Gastroesophageal sphincter (tissue), 3 donors: Measurements from ENCODE around the gene KRT23.

Source experiments
- CTCF ChIP-seq, 4 experiments: fragments of 200-600 bp in 2 of 4; fragments of 450-650 bp in 2 of 4; sonication (generic) in 1 of 4; IDR thresholded peaks; one replicate each; pipeline ENCODE4 v1.5.1; 2017 to 2019; ENCODE audit warnings: antibody characterized with exemption in 4 of 4, mild to moderate bottlenecking in 2 of 4, moderate library complexity in 2 of 4
- EP300 ChIP-seq: sonication (generic); formaldehyde crosslinking; IDR thresholded peaks from one replicate; pipeline ENCODE4 v1.6.1; 2017; ENCODE audit warnings: antibody characterized with exemption, mild to moderate bottlenecking
- POLR2A ChIP-seq, 2 donors: fragments of 450-650 bp; IDR thresholded peaks; one replicate each; pipeline ENCODE4 v1.6.1; 2017; ENCODE audit warnings: antibody characterized with exemption in 2 of 2, mild to moderate bottlenecking in 2 of 2, moderate library complexity in 1 of 2
- POLR2AphosphoS5 ChIP-seq: sonication (generic); formaldehyde crosslinking; IDR thresholded peaks from one replicate; pipeline ENCODE4 v1.6.1; 2017; ENCODE audit warnings: antibody characterized with exemption

GRCh38 chr17:40931311-40931710, 6.1 kb downstream of the KRT23 start:
- TF ChIP-seq CTCF (IDR thresholded peaks at IDR 0.05) (no peak), POLR2A (IDR thresholded peaks at IDR 0.05) (no peak), EP300 (no peak), POLR2AphosphoS5 (no peak)
